GM18520 (cell line): ENCODE data around the gene TP53TG3.
"Not testable (repeated sequence)": the region's sequence is repeated elsewhere in the genome, so short reads cannot be mapped to it uniquely, and the experiment has no call there.

Experiments
- ATAC-seq: cut with Tn5 transposase; IDR thresholded peaks from one replicate; pipeline ENCODE4 v1.9.1; 2021; ENCODE audit not compliant: unreplicated experiment

TP53TG3 gene, protein sequence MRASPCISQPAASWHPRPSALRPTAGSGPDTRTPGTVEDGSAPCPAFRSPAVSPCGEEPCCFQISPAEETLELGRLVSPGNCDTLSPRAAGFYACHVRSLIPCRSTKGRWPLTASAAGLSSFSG

DNA sequence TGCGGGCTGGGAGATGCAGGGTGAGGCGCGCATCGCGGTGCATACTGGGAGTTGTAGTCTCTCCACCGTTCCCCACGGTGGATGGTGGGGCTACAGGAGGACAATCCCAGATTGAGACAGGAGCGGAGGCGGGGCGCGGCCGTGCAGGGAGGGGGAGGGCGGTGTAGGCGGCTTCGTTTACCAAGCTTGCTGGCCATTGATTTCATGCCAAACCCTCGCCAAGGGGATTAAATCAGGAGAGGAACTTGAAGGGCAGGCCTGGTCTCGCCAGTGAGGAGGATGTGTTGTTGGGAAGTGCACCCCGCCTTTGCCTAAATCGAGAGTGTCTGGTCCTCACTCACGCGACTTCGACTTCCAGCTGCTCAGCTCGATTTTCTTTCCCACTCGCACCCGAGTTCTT lies at the start of gene TP53TG3:
Gene TP53TG3, minus strand, starts transcription at position 101 of the 400 bp plus-strand sequence. Its CDS starts 68 bp downstream, at position 33.
- ATAC-seq, result not testable (repeated sequence)

DNA sequence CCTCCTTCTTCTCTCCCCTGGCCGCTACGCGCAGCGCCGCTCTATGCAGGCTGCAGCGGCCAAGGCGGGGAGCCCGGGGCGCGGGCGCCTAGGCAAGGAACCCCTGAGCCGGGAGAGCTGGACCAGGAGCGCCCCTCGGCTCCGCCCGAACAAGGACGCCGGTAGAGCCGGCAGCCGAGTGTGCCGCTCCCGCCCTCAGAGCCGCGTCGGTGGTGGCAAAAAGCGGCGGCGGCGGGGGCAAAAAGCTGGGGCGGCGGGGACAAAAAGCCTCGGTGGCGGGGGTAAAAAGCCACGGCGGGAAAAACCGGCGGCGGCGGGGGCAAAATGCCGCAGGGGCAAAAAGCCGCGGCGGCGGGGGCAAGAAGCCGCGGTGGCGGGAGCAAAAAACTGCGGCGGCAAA lies 25.1 kb downstream of the TP53TG3 start:
- not testable (repeated sequence) for ATAC-seq

DNA sequence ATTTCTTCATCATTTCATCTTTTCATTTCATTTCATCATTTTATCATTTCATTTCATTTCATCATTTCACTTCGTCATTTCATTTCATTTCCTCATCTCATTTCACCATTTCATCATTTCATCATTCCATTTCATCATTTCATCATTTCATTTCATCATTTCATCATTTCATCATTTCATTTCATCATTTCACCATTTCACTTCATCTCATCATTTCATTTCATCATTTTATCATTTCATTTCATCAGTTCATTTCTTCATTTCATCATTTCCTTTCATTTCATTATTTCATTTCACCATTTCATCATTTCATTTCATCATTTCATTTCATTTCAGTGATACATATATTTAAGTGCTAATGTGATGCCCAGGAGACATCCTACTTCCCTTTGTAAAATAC lies 28.4 kb downstream of the TP53TG3 start:
- ATAC-seq, result not testable (repeated sequence)

DNA sequence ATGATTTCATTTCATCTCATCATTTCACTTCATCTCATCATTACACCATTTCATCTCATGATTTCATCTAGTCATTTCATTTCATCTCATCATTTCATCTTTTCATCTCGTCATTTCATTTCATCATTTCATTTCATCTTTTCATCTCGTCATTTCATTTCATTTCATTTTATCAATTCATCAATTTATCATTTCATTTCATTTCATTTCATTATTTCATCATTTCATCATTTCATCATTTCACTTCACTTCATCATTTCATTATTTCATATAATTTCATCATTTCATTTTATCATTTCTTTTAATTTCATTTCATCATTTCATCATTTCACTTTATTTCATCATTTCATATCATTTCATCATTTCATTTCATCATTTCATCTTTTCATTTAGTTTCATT lies 29.2 kb downstream of the TP53TG3 start:
- not testable (repeated sequence) for ATAC-seq

DNA sequence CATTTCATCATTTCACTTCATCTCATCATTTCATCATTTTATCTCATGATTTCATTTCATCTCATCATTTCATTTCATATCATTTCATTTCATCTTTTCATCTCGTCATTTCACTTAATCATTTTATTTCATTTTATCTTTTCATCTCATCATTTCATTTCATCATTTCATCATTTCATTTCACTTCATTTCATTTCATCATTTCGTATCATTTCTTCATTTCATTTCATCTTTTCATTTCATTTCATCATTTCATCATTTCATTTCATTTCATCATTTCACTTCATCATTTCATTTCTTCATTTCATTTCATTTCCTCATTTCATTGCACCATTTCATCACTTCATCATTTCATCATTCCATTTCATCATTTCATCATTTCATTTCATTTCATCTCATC lies 29.8 kb downstream of the TP53TG3 start:
- ATAC-seq, result not testable (repeated sequence)

DNA sequence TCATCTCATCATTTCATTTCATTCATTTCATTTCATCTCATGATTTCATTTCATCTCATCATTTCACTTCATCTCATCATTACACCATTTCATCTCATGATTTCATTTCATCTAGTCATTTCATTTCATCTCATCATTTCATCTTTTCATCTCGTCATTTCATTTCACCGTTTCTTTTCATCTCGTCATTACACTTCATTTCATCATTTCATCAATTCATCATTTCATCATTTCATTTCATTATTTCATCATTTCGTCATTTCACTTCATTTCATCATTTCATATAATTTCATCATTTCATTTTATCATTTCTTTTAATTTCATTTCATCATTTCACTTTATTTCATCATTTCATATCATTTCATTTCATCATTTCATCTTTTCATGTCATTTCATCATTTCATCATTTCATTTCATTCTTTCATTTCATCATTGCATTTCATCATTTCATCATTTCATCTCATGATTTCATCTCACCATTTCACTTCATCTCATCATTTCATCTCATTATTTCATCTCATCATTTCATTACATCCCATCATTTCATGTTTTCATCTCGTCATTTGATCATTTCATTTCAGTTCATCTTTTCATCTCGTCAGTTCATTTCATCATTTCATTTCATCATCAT lies 30.6 kb downstream of the TP53TG3 start:
- not testable (repeated sequence) for ATAC-seq

DNA sequence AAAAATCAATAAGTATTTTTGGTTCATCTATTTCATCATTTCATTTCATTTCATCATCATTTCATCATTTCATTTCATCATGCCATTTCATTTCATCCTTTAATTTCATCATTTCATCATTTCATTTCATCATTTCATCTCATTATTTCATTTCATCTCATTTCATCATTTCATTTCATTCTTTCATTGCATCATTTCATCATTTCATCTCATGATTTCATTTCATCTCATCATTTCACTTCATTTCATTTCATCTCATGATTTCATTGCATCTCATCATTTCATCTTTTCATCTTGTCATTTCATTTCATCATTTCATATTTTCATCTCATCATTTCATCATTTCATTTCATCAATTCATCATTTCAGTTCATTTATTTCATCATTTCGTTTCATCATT lies 31.2 kb downstream of the TP53TG3 start:
- ATAC-seq, result not testable (repeated sequence)

DNA sequence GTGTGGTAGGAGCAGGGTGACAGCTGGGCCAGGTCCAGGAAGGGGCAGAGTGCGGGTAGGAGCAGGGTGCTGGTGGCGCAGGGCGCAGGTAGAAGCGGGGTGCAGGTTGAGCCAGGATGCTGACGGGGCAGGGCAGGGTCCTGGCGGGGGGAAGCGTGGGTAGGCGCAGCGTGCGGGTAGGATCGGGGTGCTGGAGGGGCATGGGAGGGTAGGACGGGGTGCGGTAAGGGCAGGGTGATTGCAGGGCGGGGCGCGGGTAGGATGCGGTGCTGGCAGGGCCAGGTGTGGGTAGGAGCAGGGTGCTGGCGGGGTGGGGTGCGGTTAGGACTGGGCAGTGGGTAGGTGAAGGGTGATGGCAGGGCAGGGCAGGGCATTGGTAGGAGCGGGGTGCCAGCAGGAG lies 38.4 kb downstream of the TP53TG3 start:
- ATAC-seq, result not testable (repeated sequence)

DNA sequence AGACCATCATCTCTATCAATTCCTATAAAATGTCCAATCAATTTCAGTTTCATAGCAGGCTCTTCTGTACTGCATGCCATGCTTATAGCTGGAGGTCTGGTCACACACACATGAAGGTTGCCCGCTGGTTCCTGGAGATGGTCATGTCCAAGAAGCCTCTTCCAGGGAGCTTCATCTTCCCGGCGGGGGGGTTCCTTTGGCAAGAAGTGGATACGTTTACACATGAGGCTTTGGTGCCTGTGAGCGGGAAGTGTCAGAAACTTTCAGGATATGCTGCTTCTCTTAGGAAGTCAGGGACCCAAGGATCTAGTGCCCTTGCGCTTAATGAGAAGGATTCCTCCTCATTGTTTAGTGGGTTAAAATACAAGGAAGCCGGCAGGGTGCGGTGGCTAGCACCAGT lies 43.9 kb downstream of the TP53TG3 start:
- ATAC-seq, result not testable (repeated sequence)
